ENCODE measurements around the gene FNBP1. TPM values are rescaled to one million over a fixed set of nuclear protein-coding genes. Genes with fewer than 3 reads are reported as not detected.

FNBP1 gene
- total RNA-seq, 1 experiment from 2014 or later = 80.7 TPM

GRCh38 chr9:129867136-129868022 lies 175.6 kb downstream of the FNBP1 start:
- no peak for DNase-seq
- Histone ChIP-seq H3K9me3 (ENCODE audit: insufficient read depth, low read depth) (no peaks in the 10 kb centered on the region), H3K27ac (no peak overlapping the region), H3K4me2 (no peak overlapping the region), H3K27me3 (ENCODE audit: insufficient read depth, low read depth) (no peaks in the 10 kb centered on the region), H4K20me1 (ENCODE audit: insufficient read depth) (no peaks in the 10 kb centered on the region), H3F3A (ENCODE audit: insufficient read depth, low read depth) (no peaks in the 10 kb centered on the region), H3K79me2 (ENCODE audit: low read depth) (no peaks in the 10 kb centered on the region), H3K4me3 (no peak overlapping the region), H3K9me2 (ENCODE audit: insufficient read depth) (no peaks in the 10 kb centered on the region), H3K4me1 (replicated peaks; ENCODE audit: insufficient read depth) (no peaks in the 10 kb centered on the region), H2AFZ (no peak overlapping the region), H3K36me3 (ENCODE audit: low read depth) (peaks cover 5% of the 10 kb centered on the region; the same call in 1 of the 2 replicates)
- intact Hi-C loops (cut with micrococcal nuclease; ENCODE audit: unreplicated experiment) = no loop called here
- CTCF ChIA-PET = no interaction called here
- no peak for TF ChIP-seq EZH2 (IDR thresholded peaks at IDR 0.05; ENCODE audit: low read depth)
- no peak for TF ChIP-seq CTCF (conservative IDR thresholded peaks at IDR 0.05)
- POLR2A ChIA-PET (ENCODE audit: unreplicated experiment) = interaction anchor here (0.6 kb wide), 1 partner anchor 27 kb away, joined by 9 read pairs; no protein-coding TSS in a partner anchor
- BruUV-seq (replicated peaks) = no TSS peak

GRCh38 chr9:129866394-129867135 lies 176.4 kb downstream of the FNBP1 start:
- intact Hi-C loops (cut with micrococcal nuclease; ENCODE audit: unreplicated experiment) = no loop called here

More at GRCh38 chr9:129866394-129867135, 176.4 kb downstream of the FNBP1 start:
- ChIA-PET POLR2A (ENCODE audit: unreplicated experiment) (no interaction called here), CTCF (no interaction called here)
- Histone ChIP-seq H3K4me2 (no peak overlapping the region), H2AFZ (no peak overlapping the region), H3K79me2 (ENCODE audit: low read depth) (no peaks in the 10 kb centered on the region), H3K9me2 (ENCODE audit: insufficient read depth) (no peaks in the 10 kb centered on the region), H3F3A (ENCODE audit: insufficient read depth, low read depth) (no peaks in the 10 kb centered on the region), H3K36me3 (ENCODE audit: low read depth) (peaks cover 5% of the 10 kb centered on the region; the same call in 1 of the 2 replicates), H3K27me3 (ENCODE audit: insufficient read depth, low read depth) (no peaks in the 10 kb centered on the region), H3K4me3 (no peak overlapping the region), H3K4me1 (replicated peaks; ENCODE audit: insufficient read depth) (no peaks in the 10 kb centered on the region), H3K9me3 (ENCODE audit: insufficient read depth, low read depth) (no peaks in the 10 kb centered on the region), H4K20me1 (ENCODE audit: insufficient read depth) (no peaks in the 10 kb centered on the region), H3K27ac (no peak overlapping the region)
- no peak for TF ChIP-seq EZH2 (IDR thresholded peaks at IDR 0.05; ENCODE audit: low read depth)
- TF ChIP-seq CTCF (conservative IDR thresholded peaks at IDR 0.05) = no peak
- no peak for DNase-seq
- no TSS peak for BruUV-seq (replicated peaks)

Measured in PC-9 (cell line).